GM21723 (cell line): Measurements from ENCODE around the gene SRCAP.

Experiments used
- ATAC-seq: cut with Tn5 transposase; IDR thresholded peaks from one replicate; pipeline ENCODE4 v1.9.1; 2021; ENCODE audit warnings: mild to moderate bottlenecking, moderate library complexity; ENCODE audit not compliant: unreplicated experiment

The SRCAP gene

DNA sequence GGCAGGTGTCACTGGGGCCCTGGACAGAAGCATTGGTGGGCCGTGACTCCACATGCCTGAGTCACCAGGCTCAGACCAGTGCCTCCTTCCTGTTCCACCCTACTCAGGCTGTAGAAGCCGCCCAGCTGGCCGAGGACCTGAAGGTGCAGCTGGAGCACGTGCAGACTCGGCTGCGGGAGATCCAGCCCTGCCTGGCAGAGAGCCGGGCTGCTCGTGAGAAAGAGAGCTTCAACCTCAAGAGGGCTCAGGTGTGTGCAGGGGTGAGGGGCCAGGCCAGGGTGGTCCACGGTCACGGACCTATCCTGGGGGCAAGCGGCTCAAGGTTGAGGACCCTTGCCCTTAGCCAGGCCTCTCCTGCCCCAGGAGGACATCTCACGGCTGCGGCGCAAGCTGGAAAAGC lies 72.8 kb downstream of the SRCAP start:
- ATAC-seq, result no peak

DNA sequence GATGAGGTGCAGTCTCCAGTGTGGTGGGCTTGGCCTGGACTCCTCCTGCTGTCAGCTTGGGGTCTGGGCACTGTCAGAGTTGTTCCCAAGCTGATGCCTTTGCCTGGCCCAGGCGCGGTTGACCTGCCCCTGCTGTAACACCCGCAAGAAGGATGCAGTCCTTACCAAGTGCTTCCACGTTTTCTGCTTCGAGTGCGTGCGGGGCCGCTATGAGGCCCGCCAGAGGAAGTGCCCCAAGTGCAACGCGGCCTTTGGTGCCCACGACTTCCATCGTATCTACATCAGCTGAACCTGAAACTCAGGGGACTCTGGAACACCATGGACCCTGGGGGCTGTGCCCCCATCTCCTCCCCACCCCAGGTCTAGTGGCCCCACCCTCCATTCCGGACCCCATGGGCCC lies 74.9 kb downstream of the SRCAP start:
- no peak for ATAC-seq

DNA sequence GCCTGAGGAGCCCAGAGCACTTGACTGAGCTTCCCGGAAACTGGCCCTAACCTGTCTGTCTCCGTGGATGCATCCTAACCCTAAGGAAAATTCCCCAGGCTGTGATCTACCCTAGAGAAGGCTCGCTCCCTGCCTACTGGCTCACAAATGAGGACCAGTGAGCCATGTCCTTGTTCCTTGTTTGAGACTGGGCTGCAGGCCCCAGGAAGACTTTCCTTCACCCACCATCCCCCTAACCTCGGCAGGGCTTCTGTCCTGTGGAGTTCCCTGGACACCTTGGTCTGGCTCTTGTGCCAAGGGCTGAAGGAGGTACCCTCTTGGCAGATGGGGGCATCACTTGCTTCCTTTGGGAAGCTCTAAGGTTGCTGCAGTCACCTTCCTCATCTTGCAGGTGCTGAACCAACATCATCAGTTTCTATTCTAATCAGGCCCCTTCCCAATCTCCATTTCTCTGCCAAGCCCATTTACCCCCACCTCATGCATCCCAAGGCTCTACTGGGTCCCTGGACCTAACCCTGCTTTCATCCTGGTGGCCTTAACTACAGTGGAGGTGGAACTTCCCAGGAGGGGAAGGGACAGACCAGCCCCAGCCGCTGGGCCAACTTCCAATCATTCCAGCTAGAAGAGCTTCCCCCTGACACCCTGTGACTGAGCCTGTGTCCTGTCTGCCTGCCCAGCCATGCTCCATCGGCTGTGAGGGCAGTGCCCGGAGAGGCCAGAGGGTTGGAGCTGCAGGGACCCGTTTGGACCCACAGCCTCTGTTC lies 75.6 kb downstream of the SRCAP start:
- no peak for ATAC-seq

DNA sequence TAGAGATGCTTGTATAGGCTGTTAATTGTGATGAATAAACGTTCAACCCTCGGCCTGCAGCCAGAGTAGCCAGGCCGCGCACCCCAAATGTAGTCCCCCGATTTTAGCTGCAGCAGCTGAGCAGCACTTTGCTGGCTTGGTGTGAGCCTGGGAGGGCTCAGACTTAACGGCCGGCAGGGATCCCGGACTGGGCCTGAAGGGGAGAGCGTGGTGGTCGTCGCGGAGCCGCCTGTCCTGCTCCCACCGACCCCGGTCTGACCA lies 76.1 kb downstream of the SRCAP start:
- no peak for ATAC-seq

DNA sequence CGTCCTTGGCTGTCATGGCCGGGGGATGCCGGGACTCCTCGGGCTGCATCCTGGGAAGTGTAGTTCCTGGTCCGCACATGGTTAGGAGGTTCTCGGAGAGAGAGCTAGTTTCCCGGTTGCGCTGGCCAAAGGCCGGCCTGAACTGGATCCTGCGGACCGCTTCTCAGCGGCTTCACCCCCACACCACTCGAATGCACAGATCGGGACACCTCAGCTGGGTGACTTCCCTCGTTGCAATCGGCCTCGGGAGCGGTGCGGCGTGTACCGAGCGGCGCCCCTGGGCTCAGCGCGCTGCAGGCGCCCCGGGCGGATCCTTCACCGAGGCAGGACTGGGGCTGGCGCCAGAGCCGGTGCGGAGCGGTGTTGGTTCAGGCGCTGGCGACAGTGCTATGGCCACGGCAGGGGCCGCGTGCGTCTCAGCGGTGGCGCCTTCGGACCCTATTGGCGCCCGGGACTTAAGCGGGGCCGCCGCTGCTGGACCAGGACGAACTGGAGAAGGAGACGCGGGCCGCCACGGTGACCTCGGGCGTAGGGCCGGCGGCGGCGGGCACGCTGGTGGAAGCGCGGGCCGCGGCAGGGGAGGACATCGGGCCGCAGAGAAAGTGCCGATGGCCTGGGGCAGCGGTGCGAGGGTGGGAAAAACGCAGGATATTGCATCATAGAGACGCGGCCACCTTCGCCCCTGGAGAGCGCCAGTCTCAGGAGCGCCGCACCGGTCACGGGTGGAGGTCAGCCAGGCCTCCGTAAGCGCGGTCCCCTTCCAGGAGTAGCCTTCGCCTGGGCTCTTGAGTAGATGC lies 76.6 kb downstream of the SRCAP start:
- peak; percentile 65 for ATAC-seq

DNA sequence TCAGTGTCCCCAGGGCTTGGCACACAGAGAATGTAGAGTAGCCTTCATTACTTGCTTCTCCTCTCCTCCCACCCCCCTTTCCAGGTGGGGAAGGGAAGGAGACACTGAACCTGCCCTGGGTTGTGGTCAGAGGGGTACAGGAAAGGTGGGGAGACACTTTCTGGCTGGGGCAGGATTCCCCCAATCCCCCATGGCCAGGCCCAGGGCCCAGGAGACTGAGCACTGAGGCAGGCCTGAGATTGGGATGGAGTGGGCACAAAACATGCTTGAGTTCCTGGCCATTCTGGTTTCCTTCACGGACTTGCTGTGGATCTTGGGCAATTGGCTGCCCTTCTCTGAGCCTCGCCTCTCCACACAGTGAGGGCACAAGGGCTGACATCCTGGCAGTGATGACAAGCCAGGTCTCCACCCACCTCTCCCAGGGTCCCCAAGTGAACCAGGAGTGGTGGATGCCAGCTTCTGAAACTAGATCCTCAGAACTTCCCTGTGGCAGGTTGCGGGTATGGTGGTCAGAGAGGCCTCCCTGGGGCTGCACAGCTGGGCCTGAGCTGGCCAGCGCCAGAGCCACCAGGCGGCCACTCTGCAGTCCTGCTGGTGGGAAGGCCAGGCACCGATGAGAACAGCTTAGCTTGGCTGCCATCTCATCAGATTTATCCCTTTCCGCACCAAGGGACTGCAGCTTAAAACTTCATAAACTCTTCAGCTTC lies 78.8 kb downstream of the SRCAP start:
- no peak for ATAC-seq

DNA sequence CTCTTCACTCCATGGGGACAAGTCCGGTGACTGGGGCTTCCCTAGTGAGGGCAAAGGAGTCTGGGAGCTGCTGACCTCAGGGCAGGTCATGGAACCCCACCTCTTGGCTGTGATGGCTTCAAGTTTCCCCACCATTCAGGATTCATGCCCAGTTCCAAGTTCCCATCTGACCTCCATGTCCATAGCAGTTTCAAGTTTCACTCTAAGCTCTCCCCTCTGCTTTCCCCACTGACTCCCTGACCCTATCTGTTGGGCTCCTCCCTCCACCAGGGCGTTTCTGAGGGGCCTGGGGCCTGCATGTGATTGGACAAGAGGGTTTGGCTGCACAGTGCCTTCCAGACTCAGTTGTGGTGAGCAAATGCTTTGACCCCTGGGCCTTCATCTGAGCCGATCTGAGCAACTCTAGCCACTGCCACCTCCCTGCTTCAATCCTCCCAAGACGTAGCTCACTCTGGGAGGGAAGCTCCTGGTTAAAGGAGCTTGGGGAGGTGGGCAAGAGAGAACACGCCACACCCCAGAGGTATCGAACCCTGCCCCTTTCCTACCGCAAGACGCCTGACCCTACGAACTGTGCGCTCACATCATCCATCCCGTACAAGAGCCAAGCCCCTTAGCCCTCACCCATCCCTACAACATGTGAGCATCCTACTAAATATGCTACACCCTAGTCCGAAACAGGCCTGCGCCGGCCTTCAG lies 79.7 kb downstream of the SRCAP start:
- ATAC-seq, result no peak

DNA sequence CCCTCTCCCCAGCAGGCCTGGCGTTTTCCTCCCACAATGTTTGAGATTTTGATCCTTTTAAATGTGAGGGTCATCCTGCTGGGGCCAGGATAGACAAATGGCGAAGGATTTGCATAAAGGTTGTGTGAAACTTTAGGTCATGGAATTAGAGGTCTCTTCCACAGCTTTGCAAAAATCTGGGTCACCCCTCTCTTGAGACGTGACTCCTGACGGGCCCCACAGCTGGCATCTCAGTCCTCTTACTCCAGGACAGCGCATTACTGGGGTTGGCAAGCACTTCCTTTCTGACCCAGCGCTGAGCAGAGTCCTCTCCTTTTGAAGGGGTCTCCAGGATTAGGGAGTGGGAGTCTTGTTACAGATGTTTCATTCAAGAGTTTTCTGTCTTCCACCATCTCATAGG lies 80.6 kb downstream of the SRCAP start:
- no peak for ATAC-seq

DNA sequence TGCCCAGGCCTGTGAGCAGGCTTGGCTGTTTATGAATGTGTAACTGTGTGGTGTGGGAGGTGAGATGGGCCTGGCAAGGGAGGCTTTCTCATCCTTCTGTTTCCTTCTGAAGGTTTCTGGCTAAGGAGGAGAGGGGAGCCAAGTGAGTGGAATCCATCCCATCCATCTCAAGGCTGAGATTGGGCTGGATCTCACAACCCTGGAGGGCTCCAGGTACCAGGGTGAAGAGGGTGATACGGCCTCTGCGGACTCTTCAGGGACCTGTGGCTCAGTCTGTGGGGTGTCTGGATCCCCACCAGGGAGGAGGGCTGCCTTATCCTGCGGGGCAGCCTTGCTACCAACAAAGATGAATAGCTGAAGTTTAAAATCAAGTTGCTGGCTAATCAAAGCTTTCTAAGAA lies 81.0 kb downstream of the SRCAP start:
- no peak for ATAC-seq

DNA sequence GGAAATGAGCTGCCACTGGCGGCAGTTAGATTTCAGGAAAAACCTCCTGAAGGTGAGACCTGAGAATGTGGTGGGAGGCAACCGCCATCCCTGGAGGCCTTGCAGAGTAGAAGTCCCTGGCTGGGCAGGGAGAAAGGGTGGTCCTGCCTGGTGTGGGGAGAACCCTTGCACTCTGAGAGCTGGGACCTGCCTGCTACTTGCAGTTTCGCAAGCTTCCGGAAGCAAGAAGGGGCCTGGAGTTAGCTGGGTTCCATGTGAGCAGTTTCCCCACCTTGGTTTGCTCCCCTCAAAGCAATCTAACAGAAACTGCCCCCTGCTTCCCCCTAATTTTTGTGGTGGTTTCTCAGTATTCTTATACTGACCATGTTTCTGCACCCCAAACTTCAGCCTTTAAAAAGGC lies 81.6 kb downstream of the SRCAP start:
- ATAC-seq, result no peak

DNA sequence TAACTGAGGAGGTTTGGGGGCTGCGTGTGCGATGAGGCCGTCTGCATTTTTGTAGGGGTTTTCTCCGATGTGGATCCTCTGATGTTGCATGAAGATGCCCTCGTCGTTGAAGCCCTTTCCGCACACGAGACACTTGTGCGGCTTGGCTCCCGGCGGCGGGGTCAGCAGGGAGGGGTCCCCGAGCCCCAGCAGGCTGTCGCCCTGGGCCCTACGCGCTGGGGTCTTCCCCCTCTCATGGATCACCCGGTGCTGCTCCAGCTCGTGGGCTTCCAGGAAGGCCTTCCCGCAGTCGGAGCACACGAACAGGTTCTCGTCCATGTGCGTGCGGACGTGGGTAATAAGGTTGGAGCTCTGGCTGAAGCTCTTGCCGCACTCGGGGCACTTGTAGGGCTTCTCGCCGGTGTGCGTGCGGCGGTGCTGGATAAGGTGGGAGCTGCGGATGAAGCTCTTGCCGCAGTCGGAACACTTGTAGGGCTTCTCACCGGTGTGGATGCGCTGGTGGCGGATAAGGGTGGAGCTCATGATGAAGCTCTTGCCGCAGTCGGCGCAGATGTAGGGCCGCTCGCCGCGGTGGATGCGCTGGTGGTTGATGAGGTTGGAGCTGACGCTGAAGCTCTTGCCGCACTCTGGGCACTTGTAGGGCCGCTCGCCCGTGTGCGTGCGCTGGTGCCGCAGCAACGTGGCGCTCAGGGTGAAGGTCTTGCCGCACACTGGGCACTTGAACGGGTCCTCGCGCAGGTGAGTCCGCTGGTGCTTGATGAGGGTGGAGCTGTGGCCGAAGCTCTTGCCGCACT lies 83.7 kb downstream of the SRCAP start:
- ATAC-seq, result no peak

DNA sequence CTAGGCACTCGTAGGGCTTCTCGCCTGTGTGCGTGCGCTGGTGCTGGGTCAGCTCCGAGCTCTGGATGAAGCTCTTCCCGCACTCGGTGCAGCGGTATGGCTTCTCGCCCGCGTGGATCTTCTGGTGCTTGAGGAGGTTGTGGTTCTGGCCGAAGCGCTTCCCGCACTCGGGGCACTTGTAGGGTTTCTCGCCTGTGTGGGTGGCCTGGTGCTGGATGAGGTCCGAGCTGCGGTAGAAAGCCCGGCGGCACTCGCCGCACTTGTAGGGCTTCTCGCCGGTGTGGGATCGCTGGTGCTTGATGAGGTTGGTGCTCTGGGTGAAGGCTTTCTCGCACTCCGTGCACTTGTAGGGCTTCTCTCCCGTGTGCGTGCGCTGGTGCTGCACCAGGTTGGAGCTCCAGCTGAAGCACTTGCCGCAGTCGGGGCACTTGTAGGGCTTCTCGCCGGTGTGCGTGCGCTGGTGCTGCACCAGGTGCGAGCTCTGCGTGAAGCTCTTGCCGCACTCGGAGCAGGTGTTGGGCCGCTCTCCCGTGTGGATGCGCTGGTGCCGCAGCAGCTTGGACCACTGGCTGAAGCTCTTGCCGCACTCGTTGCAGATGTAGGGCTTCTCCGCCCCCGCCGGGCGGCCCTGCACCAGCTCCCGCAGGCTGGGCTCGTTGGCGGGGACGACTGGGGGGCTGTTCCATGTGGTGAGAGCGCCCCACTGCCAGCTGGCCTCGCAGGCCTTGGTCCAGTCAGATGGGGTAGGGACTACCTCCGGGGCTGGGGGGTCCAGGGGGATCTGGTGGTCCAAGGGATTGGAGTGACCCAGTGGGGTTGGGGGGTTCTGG lies 84.5 kb downstream of the SRCAP start:
- no peak for ATAC-seq

DNA sequence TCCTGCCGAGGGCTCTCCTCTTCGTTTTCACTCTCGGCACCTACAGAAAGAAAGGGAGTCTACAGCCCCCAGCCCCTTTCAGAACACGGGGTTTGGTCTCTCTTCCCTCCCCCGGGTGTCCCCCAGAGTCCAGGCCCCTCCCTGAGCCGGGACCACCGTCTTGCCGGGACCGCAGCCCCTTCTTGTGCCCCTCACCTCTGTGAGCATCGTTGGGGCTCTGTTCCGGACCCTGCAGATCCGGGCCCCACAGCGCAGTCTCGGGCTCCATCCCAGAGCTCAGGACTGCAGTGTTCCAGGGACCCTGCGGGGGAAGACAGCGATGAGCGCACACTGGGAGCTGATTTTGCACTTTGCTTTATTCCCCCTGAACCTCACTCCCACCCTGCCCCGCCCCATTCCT lies 85.2 kb downstream of the SRCAP start:
- no peak for ATAC-seq

DNA sequence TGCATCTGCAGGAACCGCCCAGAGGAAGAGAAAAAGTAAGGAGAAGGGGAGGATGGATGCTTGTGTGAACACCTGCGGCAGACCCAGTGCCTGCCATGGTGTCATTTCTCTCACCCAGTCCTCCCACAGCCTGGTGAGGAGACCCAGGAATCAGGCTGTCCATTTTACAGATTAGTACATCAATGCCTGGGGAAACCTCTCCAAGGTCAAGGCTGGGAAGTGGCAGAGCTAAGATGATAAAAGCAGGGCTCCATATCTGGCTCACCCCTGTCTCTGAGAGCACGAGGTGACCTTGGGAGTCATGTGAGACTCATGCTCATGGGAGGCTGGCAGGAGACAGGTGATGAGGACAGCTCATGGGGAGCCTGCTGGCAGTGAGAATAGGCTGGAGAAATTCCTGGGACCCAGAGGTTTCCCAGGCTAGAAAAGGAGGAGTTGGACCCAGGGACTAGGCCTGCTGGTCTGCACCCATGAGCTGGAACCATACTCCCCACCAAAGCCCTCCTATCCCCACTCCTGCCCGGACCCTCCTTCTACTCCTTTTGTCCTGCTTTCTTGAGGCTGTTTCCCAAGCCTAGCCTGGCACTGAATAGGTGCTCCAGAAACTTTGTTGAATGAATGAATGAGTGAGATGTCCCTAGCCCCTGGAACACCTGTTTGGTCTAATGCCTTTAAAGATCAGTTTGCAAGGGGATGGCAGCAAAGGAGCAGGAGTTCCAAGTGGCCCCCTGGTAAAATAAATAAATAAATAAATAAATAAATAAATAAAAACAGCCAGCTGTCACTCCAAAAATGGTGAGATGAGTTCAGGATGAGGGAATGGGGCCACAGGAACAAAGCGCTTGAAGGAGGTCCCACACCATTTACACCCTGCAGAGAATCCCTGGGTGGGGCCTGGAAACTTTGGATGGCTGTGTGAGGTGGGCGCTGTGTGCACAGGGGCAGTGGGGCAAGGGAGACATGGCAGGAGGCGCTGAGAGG lies 86.4 kb downstream of the SRCAP start:
- no peak for ATAC-seq

DNA sequence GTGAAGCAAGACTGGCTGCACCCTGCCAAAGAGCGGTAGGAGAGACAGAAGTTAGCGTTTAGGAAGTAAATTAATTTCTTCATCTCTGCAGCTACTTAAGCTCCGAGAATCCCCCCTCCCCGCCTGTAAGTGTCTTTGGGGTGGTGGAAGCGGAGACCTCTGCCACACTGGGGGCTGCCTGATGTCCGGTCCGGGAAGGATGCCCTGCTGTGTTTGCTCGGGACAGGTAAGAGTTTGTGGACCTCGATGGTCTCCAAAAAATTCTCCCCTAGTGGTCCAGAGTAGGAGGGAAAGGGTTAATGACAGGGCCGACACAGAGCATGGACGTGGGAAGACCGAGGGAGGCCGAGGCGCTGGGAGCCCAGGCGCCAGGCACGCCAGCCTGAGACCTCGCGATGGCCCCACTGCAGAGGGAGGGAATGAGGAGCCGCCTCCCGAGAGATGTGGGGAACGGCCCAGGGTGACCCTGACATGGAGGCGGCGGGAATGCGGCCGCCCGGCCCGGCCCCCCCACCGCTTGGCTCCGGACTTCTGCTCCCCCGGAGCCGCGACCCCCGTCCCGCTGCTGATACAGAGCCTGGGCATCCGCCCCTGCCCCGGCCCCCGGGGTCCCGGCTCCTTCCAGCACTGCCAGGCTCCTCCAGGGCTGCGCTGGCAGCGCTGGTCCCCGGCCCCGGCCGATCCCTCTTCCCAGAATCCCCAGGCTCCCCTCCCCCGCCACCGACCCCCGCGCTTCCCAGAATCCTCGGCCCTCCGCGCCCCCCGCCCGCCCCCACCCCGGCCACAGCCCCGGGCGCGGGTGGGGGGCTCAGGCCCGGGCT lies 87.4 kb downstream of the SRCAP start:
- no peak for ATAC-seq

DNA sequence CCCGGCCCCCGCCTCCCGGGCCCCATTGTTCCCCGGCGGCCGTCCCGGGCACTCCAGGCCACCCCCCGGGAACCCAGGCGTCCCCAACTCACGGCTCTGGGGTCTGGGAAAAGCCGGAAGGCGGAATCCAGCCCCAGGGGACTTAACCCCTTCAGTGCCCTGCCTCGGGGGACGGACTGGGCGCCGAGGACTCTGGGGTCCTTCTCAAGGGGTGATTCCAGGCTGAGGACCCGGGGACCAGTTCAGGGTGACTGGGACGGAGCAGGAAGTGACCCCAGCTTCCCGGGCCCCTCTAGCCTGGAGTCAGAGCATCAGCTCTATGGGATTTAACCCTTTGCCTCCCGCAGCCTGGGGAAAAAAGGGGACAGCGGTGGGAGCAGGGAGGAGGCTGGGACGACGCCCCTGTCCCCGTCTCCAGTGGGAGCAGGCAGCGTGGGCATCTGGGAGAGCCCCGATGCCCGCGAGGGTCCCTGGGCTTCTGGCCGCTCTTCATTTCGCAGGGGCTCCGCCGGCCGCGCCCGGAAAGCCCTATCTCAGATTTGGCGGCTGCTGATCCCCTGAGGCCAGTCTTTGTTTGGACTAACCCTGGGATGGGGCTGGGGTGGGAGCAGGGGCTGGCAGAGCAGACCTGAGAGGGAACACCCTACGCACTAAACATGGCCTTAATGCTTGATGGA lies 88.1 kb downstream of the SRCAP start, which contains the start of gene ZNF629:
TSS of gene ZNF629 (minus strand) at position 270 of the 677 bp plus-strand sequence. CDS start 2,723 bp downstream, outside the sequence.
- no peak for ATAC-seq
